ENCODE results near the gene MYLK4. TPM values are rescaled to one million over a fixed set of nuclear protein-coding genes. Genes with fewer than 3 reads are reported as not detected.

Gene MYLK4
- total and polyA plus RNA-seq, 2 experiments from 2014 or later = 0.29 to 0.43 TPM

DNA sequence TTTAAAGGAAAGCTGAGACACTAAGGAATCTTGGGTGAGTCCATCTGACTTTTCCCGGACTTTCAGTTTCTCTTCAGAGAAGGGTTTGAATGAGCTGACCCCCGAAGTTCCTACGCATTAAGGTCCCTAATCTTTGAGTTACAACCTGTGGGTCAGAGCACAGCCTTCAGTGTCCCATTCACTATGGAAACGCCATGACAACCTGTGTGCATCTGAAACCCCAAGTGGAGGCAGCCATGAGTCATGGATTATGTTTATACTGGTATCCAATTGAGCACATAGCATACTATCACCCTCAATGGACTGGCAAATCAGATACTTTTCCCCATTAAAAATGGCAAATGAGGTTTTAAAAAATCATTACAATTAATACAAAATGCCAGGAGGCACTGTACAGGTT lies 11.4 kb downstream of the MYLK4 start:
- no peak for TF ChIP-seq EZH2 (IDR thresholded peaks at IDR 0.05; ENCODE audit: borderline replicate concordance)
- Histone ChIP-seq H3K27me3 (no peaks in the 10 kb centered on the region), H4K20me1 (ENCODE audit: insufficient read depth, poor library complexity, severe bottlenecking) (no peaks in the 10 kb centered on the region), H3K4me1 (ENCODE audit: insufficient read depth) (no peaks in the 10 kb centered on the region), H3K9me3 (ENCODE audit: low read depth) (no peaks in the 10 kb centered on the region), H3K4me2 (no peak overlapping the region), H3K79me2 (no peaks in the 10 kb centered on the region), H3K4me3 (no peak overlapping the region), H3K27ac (no peak overlapping the region), H3K9me2 (replicated peaks; ENCODE audit: insufficient read depth) (no peaks in the 10 kb centered on the region), H2AFZ (no peak overlapping the region), H3K36me3 (replicated peaks; ENCODE audit: insufficient read depth, low read depth) (no peaks in the 10 kb centered on the region)
- 90% methylated on average over 4 of the region's 4 CpGs for WGBS (ENCODE audit: low lambda C conversion rate, missing lambda C conversion rate)
- DNase-seq (ENCODE audit: low spot score) = no peak

DNA sequence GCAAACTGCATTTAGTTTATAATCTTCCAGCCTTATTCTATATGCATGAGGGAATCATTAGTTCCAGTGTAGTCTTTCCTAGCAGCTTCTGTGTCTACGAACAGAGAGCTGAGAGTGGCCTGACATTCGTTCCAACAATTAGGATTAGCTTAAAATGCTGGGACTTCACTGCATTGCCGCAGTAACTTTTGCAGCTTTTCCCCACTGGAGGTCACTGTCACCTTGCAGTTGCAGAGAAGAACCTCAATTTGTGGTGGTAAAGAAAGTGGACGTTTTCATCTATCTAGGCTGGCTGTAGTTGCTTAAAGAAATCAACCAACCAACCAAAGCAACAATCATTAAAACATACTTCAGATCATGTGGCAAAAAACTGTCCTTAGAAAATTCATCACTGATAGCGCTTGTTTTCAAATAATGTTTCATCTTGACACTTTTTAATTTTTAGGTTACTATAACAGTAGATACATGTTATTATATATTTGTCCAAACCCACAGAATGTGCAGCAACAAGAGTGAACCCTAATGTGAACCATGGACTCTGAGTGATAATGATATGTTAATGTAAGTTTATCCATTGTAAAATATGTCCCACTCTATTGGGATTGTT lies 12.2 kb downstream of the MYLK4 start:
- Histone ChIP-seq H4K20me1 (ENCODE audit: insufficient read depth, poor library complexity, severe bottlenecking) (no peaks in the 10 kb centered on the region), H3K4me3 (no peak overlapping the region)

DNA sequence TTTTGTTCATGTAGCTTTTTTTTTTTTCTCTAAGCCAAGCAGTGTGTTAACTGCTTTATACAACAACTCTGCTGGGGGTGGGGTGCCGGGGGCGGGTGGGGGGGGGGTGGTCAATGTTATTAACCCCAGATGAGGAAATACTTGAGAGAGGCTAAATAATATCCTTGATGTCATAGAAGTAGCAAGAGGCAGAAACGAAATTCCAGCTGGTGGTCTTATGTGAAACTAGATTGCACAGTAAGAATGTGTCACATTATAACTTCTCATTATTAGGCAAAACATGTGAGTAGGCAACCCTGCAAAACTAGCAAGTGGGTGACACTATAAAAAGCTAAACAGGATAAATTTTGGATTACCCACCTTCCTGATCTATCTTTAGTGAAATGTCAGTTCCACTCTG lies 12.8 kb downstream of the MYLK4 start:
- H3K79me2 ChIP-seq = no peaks in the 10 kb centered on the region
- no peaks in the 10 kb centered on the region for H3K4me1 ChIP-seq (ENCODE audit: insufficient read depth)
- DNase-seq (ENCODE audit: low spot score) = no peak
- no peak overlapping the region for H3K4me2 ChIP-seq
- H3K4me3 ChIP-seq = no peak overlapping the region
- no peak overlapping the region for H3K27ac ChIP-seq
- H3K9me3 ChIP-seq (ENCODE audit: low read depth) = no peaks in the 10 kb centered on the region
- 63% methylated on average over 3 of the region's 3 CpGs for WGBS (ENCODE audit: low lambda C conversion rate, missing lambda C conversion rate)
- no peak for TF ChIP-seq EZH2phosphoT487 (IDR thresholded peaks at IDR 0.05; ENCODE audit: low read depth, severe bottlenecking, unreplicated experiment)
- TF ChIP-seq, protein P1, sequence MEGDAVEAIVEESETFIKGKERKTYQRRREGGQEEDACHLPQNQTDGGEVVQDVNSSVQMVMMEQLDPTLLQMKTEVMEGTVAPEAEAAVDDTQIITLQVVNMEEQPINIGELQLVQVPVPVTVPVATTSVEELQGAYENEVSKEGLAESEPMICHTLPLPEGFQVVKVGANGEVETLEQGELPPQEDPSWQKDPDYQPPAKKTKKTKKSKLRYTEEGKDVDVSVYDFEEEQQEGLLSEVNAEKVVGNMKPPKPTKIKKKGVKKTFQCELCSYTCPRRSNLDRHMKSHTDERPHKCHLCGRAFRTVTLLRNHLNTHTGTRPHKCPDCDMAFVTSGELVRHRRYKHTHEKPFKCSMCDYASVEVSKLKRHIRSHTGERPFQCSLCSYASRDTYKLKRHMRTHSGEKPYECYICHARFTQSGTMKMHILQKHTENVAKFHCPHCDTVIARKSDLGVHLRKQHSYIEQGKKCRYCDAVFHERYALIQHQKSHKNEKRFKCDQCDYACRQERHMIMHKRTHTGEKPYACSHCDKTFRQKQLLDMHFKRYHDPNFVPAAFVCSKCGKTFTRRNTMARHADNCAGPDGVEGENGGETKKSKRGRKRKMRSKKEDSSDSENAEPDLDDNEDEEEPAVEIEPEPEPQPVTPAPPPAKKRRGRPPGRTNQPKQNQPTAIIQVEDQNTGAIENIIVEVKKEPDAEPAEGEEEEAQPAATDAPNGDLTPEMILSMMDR (IDR thresholded peaks at IDR 0.05; ENCODE audit: poor library complexity) = no peak
- TF ChIP-seq EZH2 (IDR thresholded peaks at IDR 0.05; ENCODE audit: borderline replicate concordance) = no peak
- no peaks in the 10 kb centered on the region for H3K27me3 ChIP-seq
- no peaks in the 10 kb centered on the region for H3K9me2 ChIP-seq (replicated peaks; ENCODE audit: insufficient read depth)
- H4K20me1 ChIP-seq (ENCODE audit: insufficient read depth, poor library complexity, severe bottlenecking) = no peaks in the 10 kb centered on the region
- no peak overlapping the region for H2AFZ ChIP-seq
- H3K36me3 ChIP-seq (replicated peaks; ENCODE audit: insufficient read depth, low read depth) = no peaks in the 10 kb centered on the region

More for the DNA sequence above, 12.2 kb downstream of the MYLK4 start:
- TF ChIP-seq, protein P1 (IDR thresholded peaks at IDR 0.05; ENCODE audit: poor library complexity) = peak; percentile 78
- TF ChIP-seq EZH2phosphoT487 (IDR thresholded peaks at IDR 0.05; ENCODE audit: low read depth, severe bottlenecking, unreplicated experiment) (no peak), EZH2 (IDR thresholded peaks at IDR 0.05; ENCODE audit: borderline replicate concordance) (no peak)
- Histone ChIP-seq H3K9me3 (ENCODE audit: low read depth) (no peaks in the 10 kb centered on the region), H3K27me3 (no peaks in the 10 kb centered on the region), H3K27ac (no peak overlapping the region), H3K4me1 (ENCODE audit: insufficient read depth) (no peaks in the 10 kb centered on the region), H2AFZ (no peak overlapping the region), H3K79me2 (no peaks in the 10 kb centered on the region), H3K4me2 (no peak overlapping the region), H3K36me3 (replicated peaks; ENCODE audit: insufficient read depth, low read depth) (no peaks in the 10 kb centered on the region), H3K9me2 (replicated peaks; ENCODE audit: insufficient read depth) (no peaks in the 10 kb centered on the region)
- 29% methylated on average over 5 of the region's 5 CpGs for WGBS (ENCODE audit: low lambda C conversion rate, missing lambda C conversion rate)
- peak; percentile 66 for DNase-seq (ENCODE audit: low spot score)

DNA sequence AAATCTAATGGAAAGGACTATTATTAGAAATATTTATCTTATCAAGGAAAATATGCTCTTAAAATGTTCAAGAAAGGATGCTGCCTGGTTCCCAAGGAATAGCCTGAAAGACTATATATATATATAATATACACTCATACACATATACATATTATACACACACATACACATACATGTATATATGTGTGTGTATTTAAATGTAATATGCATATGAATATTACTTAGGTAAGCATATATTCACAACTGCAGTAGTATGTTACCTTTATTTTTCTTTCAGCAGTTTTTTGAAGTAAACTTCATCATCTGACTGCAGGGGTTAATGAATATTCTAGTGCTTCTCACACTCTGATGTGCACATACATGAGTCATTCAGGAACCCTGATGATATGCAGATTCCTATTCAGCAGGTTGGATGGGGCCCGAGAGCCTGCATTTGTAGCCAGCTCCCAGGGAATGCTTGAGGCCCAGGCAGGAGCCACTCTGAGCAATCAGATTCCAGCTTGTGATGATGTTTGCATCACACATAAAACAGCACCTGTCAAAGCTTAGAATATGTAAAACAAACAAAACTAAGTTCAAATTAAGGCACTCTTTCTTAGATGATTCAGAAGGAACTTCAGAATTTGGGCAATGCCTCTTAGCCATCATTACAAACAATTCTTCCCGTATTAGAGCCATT lies 16.1 kb downstream of the MYLK4 start:
- Histone ChIP-seq H3K4me1 (ENCODE audit: insufficient read depth) (no peaks in the 10 kb centered on the region), H3K4me2 (no peak overlapping the region), H3K79me2 (no peaks in the 10 kb centered on the region), H3K9me2 (replicated peaks; ENCODE audit: insufficient read depth) (no peaks in the 10 kb centered on the region), H3K27ac (no peak overlapping the region), H3K27me3 (no peaks in the 10 kb centered on the region), H3K36me3 (replicated peaks; ENCODE audit: insufficient read depth, low read depth) (no peaks in the 10 kb centered on the region), H4K20me1 (ENCODE audit: insufficient read depth, poor library complexity, severe bottlenecking) (no peaks in the 10 kb centered on the region), H3K9me3 (ENCODE audit: low read depth) (no peaks in the 10 kb centered on the region), H3K4me3 (no peak overlapping the region), H2AFZ (no peak overlapping the region)
- 78% methylated on average over 2 of the region's 2 CpGs for WGBS (ENCODE audit: low lambda C conversion rate, missing lambda C conversion rate)
- no peak for DNase-seq (ENCODE audit: low spot score)
- TF ChIP-seq, protein P1 (IDR thresholded peaks at IDR 0.05; ENCODE audit: poor library complexity) = no peak
- no peak for TF ChIP-seq EZH2 (IDR thresholded peaks at IDR 0.05; ENCODE audit: borderline replicate concordance)
- no peak for TF ChIP-seq EZH2phosphoT487 (IDR thresholded peaks at IDR 0.05; ENCODE audit: low read depth, severe bottlenecking, unreplicated experiment)
